Fibroblast of lung (primary cell): Measurements from ENCODE around the gene CACNA2D3. TPM values are rescaled to one million over a fixed set of nuclear protein-coding genes. Genes with fewer than 3 reads are reported as not detected.
A peak's percentile ranks its signal among the peaks of the same experiment; 100 is the strongest.

Experiments
- DNase-seq, 2 donors: peaks; one replicate each; pipeline versions ENCODE4 v3.0.0 to v3.0.0-alpha.2; 2010; ENCODE audit warnings: low read depth in 2 of 2
- H2AFZ ChIP-seq: 2 replicates; pipeline ENCODE4 v1.5.1; 2012; ENCODE audit warnings: low read length, control low read depth, inconsistent platforms
- H3K27ac ChIP-seq: 2 replicates; pipeline ENCODE4 v1.5.1; 2011; ENCODE audit warnings: low read length, control low read depth; ENCODE audit not compliant: insufficient read depth
- H3K27me3 ChIP-seq: 2 replicates; pipeline ENCODE4 v1.5.1; 2011; ENCODE audit warnings: mild to moderate bottlenecking, low read length; ENCODE audit not compliant: control insufficient read depth, insufficient read depth
- H3K36me3 ChIP-seq: 2 replicates; pipeline ENCODE4 v1.5.1; 2011; ENCODE audit warnings: low read length; ENCODE audit not compliant: control insufficient read depth, insufficient read depth
- H3K4me1 ChIP-seq: 2 replicates; pipeline ENCODE4 v1.5.1; 2011; ENCODE audit warnings: low read length; ENCODE audit not compliant: control insufficient read depth, insufficient read depth; ENCODE audit errors: extremely low read depth
- H3K4me2 ChIP-seq: 2 replicates; pipeline ENCODE4 v1.5.1; 2011; ENCODE audit warnings: low read length, control low read depth; ENCODE audit not compliant: insufficient read depth; ENCODE audit errors: extremely low read depth
- H3K4me3 ChIP-seq, 4 experiments: fragments of 200-600 bp in 1 of 4; sonication (generic) in 1 of 4; replicated peaks in 1 of 4; 2 replicates each; pipeline ENCODE4 v1.5.1; 2011 to 2016; ENCODE audit warnings: low read length in 4 of 4, low read depth in 3 of 4, mild to moderate bottlenecking in 3 of 4, control low read depth in 2 of 4, inconsistent platforms in 1 of 4, mixed read lengths in 1 of 4; ENCODE audit not compliant: insufficient read depth in 1 of 4; ENCODE audit errors: control extremely low read depth in 1 of 4
- H3K79me2 ChIP-seq: 2 replicates; pipeline ENCODE4 v1.5.1; 2012; ENCODE audit warnings: mild to moderate bottlenecking, low read length, inconsistent platforms; ENCODE audit not compliant: control insufficient read depth, insufficient read depth
- H3K9ac ChIP-seq: 2 replicates; pipeline ENCODE4 v1.5.1; 2011; ENCODE audit warnings: mild to moderate bottlenecking, low read length, control low read depth; ENCODE audit not compliant: insufficient read depth
- H3K9me3 ChIP-seq: 2 replicates; pipeline ENCODE4 v1.5.1; 2012; ENCODE audit warnings: low read depth, low read length; ENCODE audit not compliant: control insufficient read depth, insufficient read depth
- H4K20me1 ChIP-seq: 2 replicates; pipeline ENCODE4 v1.5.1; 2011; ENCODE audit warnings: low read length; ENCODE audit not compliant: control insufficient read depth, insufficient read depth; ENCODE audit errors: extremely low read depth
- CTCF ChIP-seq, 2 donors: IDR thresholded peaks in 1 of 2; conservative IDR thresholded peaks in 1 of 2; 1 replicate in 1 of 2; 2 replicates in 1 of 2; pipeline ENCODE4 v1.5.1; 2011 to 2012; ENCODE audit warnings: low read length in 2 of 2, control low read depth in 1 of 2, inconsistent platforms in 1 of 2, low read depth in 1 of 2, mild to moderate bottlenecking in 1 of 2
- EZH2 ChIP-seq: IDR thresholded peaks from 2 replicates; pipeline ENCODE4 v1.5.1; 2012; ENCODE audit warnings: low read length, control low read depth, mild to moderate bottlenecking; ENCODE audit errors: missing control alignments
- polyA plus RNA-seq, 2 donors: library from polyadenylated mRNA; depleted of rRNA in 1 of 2; stranded (reverse) in 1 of 2; unstranded in 1 of 2; fragments of >200 nt; gene quantifications; 2 replicates each; pipeline ENCODE4 v1.2.1, GENCODE V29; 2011 to 2012; ENCODE audit warnings: missing spikeins in 1 of 2
- total RNA-seq: library from RNA; depleted of rRNA; stranded (reverse); fragments of >200 nt; gene quantifications from 2 replicates; pipeline ENCODE4 v1.2.1, GENCODE V29; 2014

The CACNA2D3 gene
- total and polyA plus RNA-seq, 2 donors (not counting 1 experiment from before 2014, with no cell fraction given): 1.8 to 11.5 TPM

GRCh38 chr3:54866251-54866650 is 743.9 kb downstream of the CACNA2D3 start:
- Histone ChIP-seq H4K20me1 (no peaks in the 10 kb centered on the region), H3K4me1 (peaks cover 3% of the 10 kb centered on the region), H2AFZ (no peak overlapping the region), H3K4me3 (no peak overlapping the region), H3K27me3 (no peaks in the 10 kb centered on the region), H3K27ac (no peak overlapping the region), H3K79me2 (no peaks in the 10 kb centered on the region), H3K9me3 (no peaks in the 10 kb centered on the region), H3K36me3 (no peaks in the 10 kb centered on the region), H3K9ac (no peak overlapping the region), H3K4me2 (no peak overlapping the region)
- no peak for DNase-seq
- TF ChIP-seq EZH2: no peak
- TF ChIP-seq CTCF (conservative IDR thresholded peaks at IDR 0.05 in 1 of 2, IDR thresholded peaks at IDR 0.05 in 1 of 2; ENCODE audit: low read depth in 1 of 2, low read length in 2 of 2): no peak

- Histone ChIP-seq H3K4me2 (peak overlapping the region; percentile 23), H4K20me1 (no peaks in the 10 kb centered on the region), H3K9me3 (no peaks in the 10 kb centered on the region), H3K4me3 (no peak overlapping the region), H3K27ac (peak overlapping the region; percentile 19), H3K79me2 (no peaks in the 10 kb centered on the region), H3K36me3 (no peaks in the 10 kb centered on the region), H3K4me1 (peaks cover 3% of the 10 kb centered on the region), H3K9ac (no peak overlapping the region), H2AFZ (peak overlapping the region; percentile 37), H3K27me3 (no peaks in the 10 kb centered on the region)
- no peak for TF ChIP-seq EZH2
- peak; percentile 71 to 83 for TF ChIP-seq CTCF (conservative IDR thresholded peaks at IDR 0.05 in 1 of 2, IDR thresholded peaks at IDR 0.05 in 1 of 2; ENCODE audit: low read depth in 1 of 2, low read length in 2 of 2)
- DNase-seq: peak; percentile 91 to 98
These were observed 748.1 kb downstream of the CACNA2D3 start for GRCh38 chr3:54870423-54870822.

- H3K27ac ChIP-seq: no peak overlapping the region
- H3K27me3 ChIP-seq: no peaks in the 10 kb centered on the region
- H2AFZ ChIP-seq: no peak overlapping the region
- no peak overlapping the region for H3K9ac ChIP-seq
- H4K20me1 ChIP-seq: no peaks in the 10 kb centered on the region
- no peaks in the 10 kb centered on the region for H3K36me3 ChIP-seq
- TF ChIP-seq EZH2 (no peak), CTCF (conservative IDR thresholded peaks at IDR 0.05 in 1 of 2, IDR thresholded peaks at IDR 0.05 in 1 of 2; ENCODE audit: low read depth in 1 of 2, low read length in 2 of 2) (no peak)
- H3K79me2 ChIP-seq: no peaks in the 10 kb centered on the region
- H3K4me1 ChIP-seq: peaks cover 3% of the 10 kb centered on the region
- H3K4me2 ChIP-seq: no peak overlapping the region
- no peaks in the 10 kb centered on the region for H3K9me3 ChIP-seq
- no peak for DNase-seq
- H3K4me3 ChIP-seq: no peak overlapping the region
These were observed 749.5 kb downstream of the CACNA2D3 start for GRCh38 chr3:54871867-54872266.
